Endodermal cell (in vitro differentiated cells): ENCODE data around the gene FOXA3. TPM values are rescaled to one million over a fixed set of nuclear protein-coding genes. Genes with fewer than 3 reads are reported as not detected.
"Not testable (repeated sequence)": the region's sequence is repeated elsewhere in the genome, so short reads cannot be mapped to it uniquely, and the experiment has no call there.

ENCODE experiments used
- DNase-seq: peaks from one replicate; pipeline ENCODE4 v3.0.0-alpha.2; 2017
- H3K27ac ChIP-seq: 2 replicates; pipeline ENCODE4 v1.5.1; 2013; ENCODE audit warnings: mild to moderate bottlenecking, low read depth, low read length, moderate library complexity
- H3K27me3 ChIP-seq: 2 replicates; pipeline ENCODE4 v1.6.1; 2013; ENCODE audit warnings: mild to moderate bottlenecking, low read length, moderate library complexity; ENCODE audit not compliant: insufficient read depth, control insufficient read depth, poor library complexity, severe bottlenecking
- H3K36me3 ChIP-seq: 2 replicates; pipeline ENCODE4 v1.7.0; 2013; ENCODE audit warnings: mild to moderate bottlenecking, low read length, moderate library complexity; ENCODE audit not compliant: control insufficient read depth, insufficient read depth
- H3K4me1 ChIP-seq: one replicate; pipeline ENCODE4 v1.7.0; 2013; ENCODE audit warnings: low read length; ENCODE audit not compliant: control insufficient read depth, insufficient read depth
- H3K4me3 ChIP-seq: 2 replicates; pipeline ENCODE4 v1.5.1; 2013; ENCODE audit warnings: mild to moderate bottlenecking, low read length, moderate library complexity
- H3K9ac ChIP-seq: 2 replicates; pipeline ENCODE4 v1.6.1; 2013; ENCODE audit warnings: mild to moderate bottlenecking, low read length, moderate library complexity; ENCODE audit not compliant: poor library complexity, severe bottlenecking; ENCODE audit errors: extremely low read depth
- H3K9me3 ChIP-seq: 2 replicates; pipeline ENCODE4 v1.6.1; 2013; ENCODE audit warnings: mild to moderate bottlenecking, low read length, moderate library complexity; ENCODE audit not compliant: control insufficient read depth
- H3K27ac Mint-ChIP-seq: 2 replicates; pipeline ENCODE4 v1.8.0; 2020; ENCODE audit warnings: mixed read lengths
- H3K27me3 Mint-ChIP-seq: 2 replicates; pipeline ENCODE4 v1.8.0; 2021; ENCODE audit warnings: mild to moderate bottlenecking, mixed read lengths; ENCODE audit not compliant: insufficient read depth
- H3K36me3 Mint-ChIP-seq: 2 replicates; pipeline ENCODE4 v1.8.0; 2020; ENCODE audit warnings: low read depth, mixed read lengths
- H3K4me1 Mint-ChIP-seq: 2 replicates; pipeline ENCODE4 v1.8.0; 2020; ENCODE audit warnings: mixed read lengths
- H3K4me3 Mint-ChIP-seq: 2 replicates; pipeline ENCODE4 v1.8.0; 2020; ENCODE audit warnings: mild to moderate bottlenecking, moderate library complexity, mixed read lengths
- H3K9me3 Mint-ChIP-seq: 2 replicates; pipeline ENCODE4 v1.8.0; 2020; ENCODE audit warnings: mild to moderate bottlenecking, mixed read lengths
- WGBS, 2 experiments: methylation state at CpG; one replicate each; pipeline versions ENCODE4 v1.1.5 to v1.1.7; 2013; ENCODE audit warnings: missing lambda C conversion rate in 2 of 2, mixed read lengths in 1 of 2; ENCODE audit not compliant: insufficient coverage in 1 of 2, insufficient read length in 1 of 2; 5-methylcytosine and 5-hydroxymethylcytosine counted together
- total RNA-seq, 2 donors: library from RNA; stranded (reverse); fragmentation: NEBNext Ultra II Directional in 1 of 2; extraction: Animal tissue kit (Norgen Biotek cat#: 25700) in 1 of 2; gene quantifications; 2 replicates in 1 of 2; 3 replicates in 1 of 2; pipeline ENCODE4 v1.2.1, GENCODE V29; 2021
- TF ChIP-seq, protein P1 (sequence below): fragments of 200-600 bp; sonication (generic); conservative IDR thresholded peaks from 2 replicates; pipeline ENCODE4 v1.5.0; 2021; ENCODE audit warnings: antibody characterized with exemption, mild to moderate bottlenecking

FOXA3 gene
- total RNA-seq, 2 donors from 2014 or later = 54.2 to 58.1 TPM

DNA sequence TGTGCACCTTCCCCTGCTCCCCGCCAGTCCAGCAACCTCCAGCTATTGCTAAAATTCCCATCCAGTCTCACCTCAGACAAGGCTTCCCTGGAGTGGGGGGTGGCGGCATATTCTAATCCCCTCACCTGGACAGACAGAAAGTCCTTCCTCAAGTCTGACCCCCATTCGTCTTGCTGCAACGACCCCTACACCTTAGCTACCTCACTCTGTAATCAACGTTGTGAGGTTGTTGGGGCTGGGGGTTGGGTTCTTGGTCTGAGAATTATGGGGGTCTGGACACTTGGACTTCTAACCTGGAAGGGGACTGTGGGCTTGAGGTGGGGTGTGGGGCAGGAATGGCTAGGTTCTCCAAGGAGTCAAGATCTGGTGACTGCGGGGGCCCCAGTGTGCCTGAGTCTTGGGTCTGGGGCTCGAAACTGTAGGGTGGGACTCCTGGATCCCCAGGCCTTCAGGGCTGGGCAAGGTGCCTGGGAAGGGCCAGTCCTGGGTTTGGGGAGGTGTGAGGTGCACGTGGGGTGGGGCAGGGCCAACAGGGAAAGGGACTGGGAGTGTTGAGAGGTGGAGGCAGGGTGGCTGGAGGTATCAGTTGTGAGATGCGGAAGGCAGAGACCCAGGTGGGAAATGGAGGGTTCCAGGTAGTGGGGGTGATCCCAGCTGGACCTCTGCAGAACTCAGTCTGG lies 1.3 kb downstream of the FOXA3 start:
- TF ChIP-seq, protein P1, sequence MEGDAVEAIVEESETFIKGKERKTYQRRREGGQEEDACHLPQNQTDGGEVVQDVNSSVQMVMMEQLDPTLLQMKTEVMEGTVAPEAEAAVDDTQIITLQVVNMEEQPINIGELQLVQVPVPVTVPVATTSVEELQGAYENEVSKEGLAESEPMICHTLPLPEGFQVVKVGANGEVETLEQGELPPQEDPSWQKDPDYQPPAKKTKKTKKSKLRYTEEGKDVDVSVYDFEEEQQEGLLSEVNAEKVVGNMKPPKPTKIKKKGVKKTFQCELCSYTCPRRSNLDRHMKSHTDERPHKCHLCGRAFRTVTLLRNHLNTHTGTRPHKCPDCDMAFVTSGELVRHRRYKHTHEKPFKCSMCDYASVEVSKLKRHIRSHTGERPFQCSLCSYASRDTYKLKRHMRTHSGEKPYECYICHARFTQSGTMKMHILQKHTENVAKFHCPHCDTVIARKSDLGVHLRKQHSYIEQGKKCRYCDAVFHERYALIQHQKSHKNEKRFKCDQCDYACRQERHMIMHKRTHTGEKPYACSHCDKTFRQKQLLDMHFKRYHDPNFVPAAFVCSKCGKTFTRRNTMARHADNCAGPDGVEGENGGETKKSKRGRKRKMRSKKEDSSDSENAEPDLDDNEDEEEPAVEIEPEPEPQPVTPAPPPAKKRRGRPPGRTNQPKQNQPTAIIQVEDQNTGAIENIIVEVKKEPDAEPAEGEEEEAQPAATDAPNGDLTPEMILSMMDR = no peak
- Histone ChIP-seq H3K27me3 (no peaks in the 10 kb centered on the region), H3K9me3 (no peaks in the 10 kb centered on the region), H3K9ac (peak overlapping the region; percentile 48), H3K27ac (no peak overlapping the region), H3K4me3 (peak overlapping the region; percentile 91), H3K36me3 (peaks cover 13% of the 10 kb centered on the region), H3K4me1 (peaks cover 6% of the 10 kb centered on the region)
- no peaks in the 10 kb centered on the region for H3K27me3 Mint-ChIP-seq
- DNase-seq = peak; percentile 52
- WGBS, 2 experiments = 56 to 79% methylated on average over 4 to 9 of the region's 9 CpGs
- H3K9me3 Mint-ChIP-seq = no peaks in the 10 kb centered on the region
- peaks cover 22% of the 10 kb centered on the region for H3K4me1 Mint-ChIP-seq
- H3K36me3 Mint-ChIP-seq = peaks cover 26% of the 10 kb centered on the region
- peak overlapping the region; percentile 100 for H3K4me3 Mint-ChIP-seq
- peak overlapping the region; percentile 80 for H3K27ac Mint-ChIP-seq

DNA sequence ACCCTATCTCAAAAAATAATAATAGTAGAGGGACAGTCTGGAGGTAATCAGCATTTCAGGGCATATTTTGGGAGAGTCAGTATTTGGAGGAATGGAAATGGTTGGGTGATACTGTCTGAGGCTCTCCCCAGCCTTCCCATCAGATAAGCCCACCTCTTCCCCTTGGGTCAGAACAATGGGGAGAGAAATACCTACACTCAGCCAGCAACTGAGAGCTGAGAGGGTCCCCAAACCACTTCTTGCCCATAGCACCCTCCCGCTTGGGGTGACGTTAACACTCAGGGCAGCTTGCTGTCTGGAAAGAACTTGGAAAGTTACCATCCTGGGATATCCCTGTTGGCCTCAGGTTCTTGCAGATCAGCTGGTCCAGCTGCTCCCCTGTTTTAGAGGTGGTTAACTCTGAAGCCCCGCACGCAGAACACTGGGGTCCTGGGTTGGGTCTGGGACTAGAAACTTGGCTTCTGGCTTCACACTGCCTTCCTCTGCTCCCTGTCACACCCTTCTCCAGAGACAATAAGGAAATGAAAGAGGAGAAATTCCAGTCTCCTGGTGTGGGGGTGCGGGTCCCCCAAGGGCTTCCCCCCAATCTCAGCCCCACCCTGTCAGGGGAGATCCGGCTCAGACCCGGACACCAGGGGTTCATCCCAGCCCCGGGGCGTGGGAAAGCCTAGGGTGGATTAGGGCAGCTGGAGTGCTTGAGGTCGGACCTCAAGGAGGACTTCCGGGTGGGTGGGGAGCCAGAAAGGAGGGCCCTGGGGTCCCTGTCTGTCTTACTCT lies 2.5 kb downstream of the FOXA3 start:
- no peak overlapping the region for H3K9ac ChIP-seq

DNA sequence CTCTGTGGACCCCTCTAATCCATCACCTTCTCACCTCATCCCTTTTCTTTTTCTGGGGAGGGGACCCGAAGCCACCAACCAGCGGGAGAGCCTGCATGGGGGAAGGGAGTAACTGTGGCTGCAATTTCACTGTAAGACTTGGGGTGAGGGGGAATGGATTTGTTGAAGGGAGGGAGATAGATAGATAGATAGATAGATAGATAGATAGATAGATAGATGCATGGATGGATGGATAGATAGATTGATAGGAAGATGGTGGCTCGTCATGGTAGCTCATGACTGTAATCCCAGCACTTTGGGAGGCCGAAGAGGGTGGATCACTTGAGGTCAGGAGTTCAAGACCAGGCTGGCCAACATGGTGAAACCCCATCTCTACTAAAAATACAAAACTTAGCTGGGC lies 3.1 kb downstream of the FOXA3 start:
- H3K27me3 ChIP-seq, H3K9me3 Mint-ChIP-seq, H3K27me3 Mint-ChIP-seq, DNase-seq, H3K9me3 ChIP-seq, H3K4me1 ChIP-seq, H3K27ac ChIP-seq, H3K9ac ChIP-seq: not testable (repeated sequence)
- H3K4me3 Mint-ChIP-seq = peak overlapping the region; percentile 100
- peaks cover 21% of the 10 kb centered on the region for H3K36me3 ChIP-seq
- peak overlapping the region; percentile 91 for H3K4me3 ChIP-seq
- H3K4me1 Mint-ChIP-seq = peaks cover 22% of the 10 kb centered on the region
- peak overlapping the region; percentile 44 for H3K27ac Mint-ChIP-seq
- WGBS, 2 experiments = 86 to 96% methylated on average over 2 to 4 of the region's 4 CpGs
- H3K36me3 Mint-ChIP-seq = peaks cover 33% of the 10 kb centered on the region

More for the DNA sequence above, 2.5 kb downstream of the FOXA3 start:
- H3K27ac Mint-ChIP-seq = peak overlapping the region; percentile 48
- no peak overlapping the region for H3K27ac ChIP-seq
- no peak for DNase-seq
- peaks cover 28% of the 10 kb centered on the region for H3K36me3 Mint-ChIP-seq
- peaks cover 6% of the 10 kb centered on the region for H3K4me1 ChIP-seq
- peak overlapping the region; percentile 91 for H3K4me3 ChIP-seq
- TF ChIP-seq, protein P1 = no peak
- no peaks in the 10 kb centered on the region for H3K9me3 Mint-ChIP-seq
- peak overlapping the region; percentile 100 for H3K4me3 Mint-ChIP-seq
- no peaks in the 10 kb centered on the region for H3K9me3 ChIP-seq
- no peaks in the 10 kb centered on the region for H3K27me3 ChIP-seq
- no peaks in the 10 kb centered on the region for H3K27me3 Mint-ChIP-seq
- peaks cover 21% of the 10 kb centered on the region for H3K36me3 ChIP-seq
- 68 to 73% methylated on average over 6 to 11 of the region's 11 CpGs for WGBS, 2 experiments
- H3K4me1 Mint-ChIP-seq = peaks cover 22% of the 10 kb centered on the region
